DMS53 treated with DMSO at 0.1 percent for 48 hours (cell line): ENCODE measurements around the gene AMFR.

Experiments used
- DNase-seq: peaks from one replicate; lab custom pipeline; 2025; ENCODE audit not compliant: unreplicated experiment; lab: John Stamatoyannopoulos, UW

AMFR gene

GRCh38 chr16:56336071-56336688 is 89.2 kb downstream of the AMFR start:
- DNase-seq: no peak

- no peak for DNase-seq
Observed at GRCh38 chr16:56334761-56335160, 90.6 kb downstream of the AMFR start.

- DNase-seq: peak; percentile 34
Observed at GRCh38 chr16:56332464-56333079, 92.8 kb downstream of the AMFR start.

GRCh38 chr16:56331915-56332314 is 93.4 kb downstream of the AMFR start:
- DNase-seq: no peak

GRCh38 chr16:56331399-56331798 is 93.9 kb downstream of the AMFR start:
- no peak for DNase-seq

GRCh38 chr16:56330476-56330875 is 94.9 kb downstream of the AMFR start:
- DNase-seq: no peak

- no peak for DNase-seq
Observed at GRCh38 chr16:56329887-56330286, 95.5 kb downstream of the AMFR start.

- DNase-seq: no peak
Observed at GRCh38 chr16:56328276-56329022, 96.9 kb downstream of the AMFR start.

- no peak for DNase-seq
Observed at GRCh38 chr16:56327929-56328258, 97.5 kb downstream of the AMFR start.

- no peak for DNase-seq
Observed at GRCh38 chr16:56327071-56327928, 98.0 kb downstream of the AMFR start.

- no peak for DNase-seq
Observed at GRCh38 chr16:56325956-56326355, 99.4 kb downstream of the AMFR start.

GRCh38 chr16:56324406-56324805 is 100.9 kb downstream of the AMFR start:
- DNase-seq: no peak

- no peak for DNase-seq
Observed at GRCh38 chr16:56321571-56321970, 103.8 kb downstream of the AMFR start.

- DNase-seq: no peak
Observed at GRCh38 chr16:56320811-56321558, 104.4 kb downstream of the AMFR start.

GRCh38 chr16:56320056-56320455 is 105.3 kb downstream of the AMFR start:
- DNase-seq: no peak

- DNase-seq: no peak
Observed at GRCh38 chr16:56319376-56319775, 106.0 kb downstream of the AMFR start.

GRCh38 chr16:56318827-56319140 is 106.6 kb downstream of the AMFR start:
- DNase-seq: no peak

- peak; percentile 60 for DNase-seq
Observed at GRCh38 chr16:56317998-56318826, 107.1 kb downstream of the AMFR start.

- no peak for DNase-seq
Observed at GRCh38 chr16:56316545-56316944, 108.8 kb downstream of the AMFR start.

- no peak for DNase-seq
Observed at GRCh38 chr16:56315955-56316354, 109.4 kb downstream of the AMFR start.
